ENCODE results near the gene HIC1.

The HIC1 gene

DNA sequence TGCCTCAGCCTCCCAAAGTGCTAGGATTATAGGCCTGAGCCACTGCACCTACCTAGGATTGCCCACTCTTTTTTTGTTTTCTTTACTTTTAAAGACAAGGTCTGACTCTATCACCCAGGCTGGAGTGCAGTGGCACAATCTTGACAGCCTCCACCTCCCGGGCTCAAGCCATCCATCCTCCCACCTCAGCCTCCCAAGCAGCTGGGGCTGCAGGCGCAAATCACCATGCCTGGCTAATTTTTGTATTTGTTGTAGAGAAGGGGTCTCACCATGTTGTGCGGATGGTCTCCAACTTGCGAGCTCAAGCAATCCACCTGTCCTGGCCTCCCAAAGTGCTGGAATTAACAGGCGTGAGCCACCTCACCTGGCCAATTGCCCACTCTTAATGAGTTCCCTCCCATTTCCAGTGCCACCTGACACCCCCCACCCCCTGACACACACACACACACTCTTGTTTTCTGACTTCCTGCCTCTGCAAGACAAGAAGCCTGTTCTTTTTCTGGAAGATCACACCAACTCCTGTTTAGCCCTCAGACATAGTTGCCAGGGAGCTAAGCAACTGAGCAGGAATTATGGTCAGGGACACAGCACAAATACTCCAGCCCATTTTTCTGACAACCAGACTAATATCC is 10.5 kb upstream of the HIC1 start:
- DNase-seq (ENCODE audit: low spot score): no peak

DNA sequence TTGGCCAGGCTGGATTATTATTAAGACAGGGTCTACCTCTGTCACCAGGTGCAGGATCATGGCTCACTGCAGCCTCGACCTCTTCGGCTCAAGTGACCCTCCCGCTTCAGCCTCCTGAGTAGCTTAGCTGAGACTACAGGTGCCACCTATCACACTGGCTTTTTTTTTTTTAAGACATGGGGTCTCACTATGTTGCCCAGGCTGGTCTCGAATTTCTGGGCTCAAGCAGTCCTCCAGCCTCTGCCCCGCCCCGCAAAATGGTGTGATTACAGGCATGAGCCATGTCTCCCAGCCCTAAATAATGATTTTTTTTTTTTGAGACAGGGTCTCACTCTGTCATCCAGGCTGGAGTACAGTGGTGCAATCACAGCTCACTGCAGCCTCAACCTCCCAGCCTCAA is 7.3 kb upstream of the HIC1 start:
- DNase-seq (ENCODE audit: low spot score): no peak

DNA sequence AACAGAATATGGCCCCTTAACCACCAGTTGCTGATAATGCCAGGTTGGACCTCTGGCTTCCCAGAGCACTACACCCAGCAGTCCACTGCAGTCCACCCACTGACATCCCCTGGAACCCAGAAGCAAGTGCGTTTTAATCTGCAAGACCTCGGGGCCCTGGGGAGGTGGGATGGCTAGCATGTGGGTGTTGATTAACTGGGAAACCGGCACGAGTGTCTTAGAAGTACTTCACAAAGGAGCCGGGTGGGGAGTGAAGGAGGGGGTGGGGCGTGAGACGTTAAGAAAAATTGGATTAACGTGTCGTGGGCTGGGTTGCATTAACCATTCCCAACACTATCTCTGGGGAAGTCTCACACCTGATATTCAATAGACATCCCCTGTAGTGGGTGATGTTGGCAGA is 6.1 kb upstream of the HIC1 start:
- DNase-seq (ENCODE audit: low spot score): no peak

DNA sequence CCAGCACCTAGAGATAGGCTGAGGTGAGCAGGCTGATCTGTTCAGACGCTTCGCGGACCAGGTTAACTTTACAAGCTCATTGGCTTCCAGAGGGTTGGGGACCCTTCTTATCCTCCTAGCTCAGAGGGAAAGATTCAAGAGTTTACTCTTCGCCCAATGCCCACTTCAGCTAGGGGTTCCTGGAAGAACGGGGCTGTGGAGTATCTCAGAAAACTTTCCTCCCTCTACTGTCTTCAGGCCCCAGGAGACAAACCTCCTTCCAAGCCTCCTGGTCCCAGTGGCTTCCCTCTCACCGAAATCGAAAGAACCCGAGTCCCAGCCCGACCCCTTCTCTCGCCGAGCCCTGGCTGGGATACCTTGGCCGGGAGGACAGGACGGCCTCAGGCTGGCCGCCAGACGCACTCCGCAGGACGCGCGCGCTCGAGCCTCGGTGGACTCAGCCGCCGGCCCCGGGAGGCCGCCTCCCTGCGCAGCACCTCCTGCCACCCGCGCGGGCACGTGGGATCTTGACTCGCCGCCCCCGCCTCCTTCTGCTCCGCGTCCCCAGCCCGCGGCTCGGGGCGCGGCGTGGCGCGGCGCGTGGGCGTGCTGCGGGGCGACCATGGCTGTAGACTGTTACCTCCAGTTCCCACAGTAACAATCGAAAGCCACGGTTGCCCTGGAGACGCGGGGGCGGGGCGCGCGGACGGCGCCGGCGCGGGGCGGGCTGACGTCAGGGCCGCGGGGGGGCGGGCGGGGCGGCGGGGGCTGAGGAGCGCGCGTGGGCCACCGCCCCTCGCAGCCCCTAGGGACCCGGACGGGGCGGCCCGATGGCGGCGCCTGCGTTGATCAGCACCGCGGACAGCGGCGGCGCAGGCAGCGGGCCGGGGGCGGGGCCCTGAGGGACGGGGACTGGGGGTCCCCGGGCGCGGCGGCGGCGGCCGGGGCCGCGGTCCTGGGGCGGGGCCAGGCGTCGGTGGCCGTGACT is 5.3 kb upstream of the HIC1 start:
- peak; percentile 84 for DNase-seq (ENCODE audit: low spot score)

DNA sequence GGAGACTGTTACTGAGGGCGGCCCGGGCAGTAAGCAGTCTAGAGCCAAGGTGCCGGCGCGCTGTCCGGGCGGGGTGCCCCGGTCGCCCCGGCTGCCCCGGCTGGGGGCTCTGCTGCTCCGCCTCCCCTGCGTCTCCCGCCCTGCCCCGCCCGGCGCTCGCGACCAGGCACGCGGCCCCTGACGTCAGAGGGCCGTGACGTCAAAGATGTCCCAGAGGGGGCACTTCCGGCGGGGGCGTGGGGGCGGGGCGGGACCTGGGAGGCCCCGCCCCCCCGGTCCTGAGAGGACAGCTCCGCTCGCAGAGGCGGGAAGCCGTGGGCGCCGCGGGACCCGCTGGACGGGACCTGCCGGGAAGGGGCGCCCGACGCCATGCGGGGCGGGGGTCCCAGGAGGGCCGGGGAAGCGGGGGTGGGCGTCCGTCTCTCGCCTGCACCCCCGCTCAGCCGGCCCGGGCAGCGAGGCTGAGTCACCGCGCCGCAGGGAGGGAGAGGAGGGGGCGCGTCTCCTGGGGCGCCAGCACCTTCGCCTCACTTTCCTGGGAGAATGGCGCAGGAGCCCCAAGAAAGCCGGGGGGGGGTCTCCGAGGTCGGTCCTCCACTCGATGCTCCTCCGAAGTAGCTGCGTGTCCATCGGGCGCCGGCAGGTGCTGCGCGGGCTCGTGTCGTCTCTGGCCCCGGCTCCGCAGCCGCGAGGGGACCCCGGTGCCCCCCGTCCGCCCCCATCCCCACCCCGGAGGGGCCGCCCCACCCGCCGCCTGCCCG is 4.4 kb upstream of the HIC1 start:
- DNase-seq (ENCODE audit: low spot score): peak; percentile 62

DNA sequence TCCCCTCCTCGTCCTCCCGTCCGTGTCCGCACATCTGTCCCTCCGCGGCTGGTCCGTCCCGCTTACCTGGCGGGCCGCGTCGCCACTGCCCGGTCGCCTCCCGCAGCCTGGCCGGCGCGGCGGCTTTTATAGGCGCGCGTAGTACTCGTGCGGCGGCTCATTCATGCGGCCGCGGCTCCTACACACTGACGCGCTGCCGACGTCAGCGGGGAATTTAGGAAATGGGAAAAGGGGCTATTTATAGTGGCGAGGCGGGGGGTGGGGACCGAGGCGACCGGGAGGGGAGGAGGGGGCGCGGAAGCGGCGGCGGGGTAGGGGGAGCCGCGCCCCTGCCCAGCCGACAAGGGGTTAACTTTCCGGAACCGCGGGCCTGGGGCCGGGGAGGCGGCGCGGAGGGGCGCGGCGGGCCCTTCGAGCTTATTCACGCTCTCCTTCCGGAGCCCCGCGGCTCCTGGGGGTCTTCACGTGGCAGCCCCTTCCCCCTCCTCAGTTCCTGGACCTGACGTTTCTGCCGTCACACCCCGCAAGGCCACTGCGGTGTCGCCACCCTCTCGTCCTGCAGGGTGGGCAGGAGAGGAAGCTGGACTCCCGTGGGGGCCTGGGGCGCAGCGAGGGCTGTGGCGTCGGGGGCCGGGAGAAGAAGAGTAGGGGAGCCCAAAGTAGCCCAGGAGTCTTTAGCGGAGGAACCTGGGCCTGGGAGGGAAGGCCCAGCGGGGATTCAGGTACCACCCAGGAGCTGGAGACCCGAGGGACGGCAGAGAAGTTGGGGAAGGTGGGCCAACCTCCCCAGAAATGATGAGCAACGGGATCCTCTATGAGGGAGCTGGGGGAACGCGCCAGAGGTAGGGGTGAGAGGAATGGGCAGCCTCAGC is 3.6 kb upstream of the HIC1 start:
- no peak for DNase-seq (ENCODE audit: low spot score)

DNA sequence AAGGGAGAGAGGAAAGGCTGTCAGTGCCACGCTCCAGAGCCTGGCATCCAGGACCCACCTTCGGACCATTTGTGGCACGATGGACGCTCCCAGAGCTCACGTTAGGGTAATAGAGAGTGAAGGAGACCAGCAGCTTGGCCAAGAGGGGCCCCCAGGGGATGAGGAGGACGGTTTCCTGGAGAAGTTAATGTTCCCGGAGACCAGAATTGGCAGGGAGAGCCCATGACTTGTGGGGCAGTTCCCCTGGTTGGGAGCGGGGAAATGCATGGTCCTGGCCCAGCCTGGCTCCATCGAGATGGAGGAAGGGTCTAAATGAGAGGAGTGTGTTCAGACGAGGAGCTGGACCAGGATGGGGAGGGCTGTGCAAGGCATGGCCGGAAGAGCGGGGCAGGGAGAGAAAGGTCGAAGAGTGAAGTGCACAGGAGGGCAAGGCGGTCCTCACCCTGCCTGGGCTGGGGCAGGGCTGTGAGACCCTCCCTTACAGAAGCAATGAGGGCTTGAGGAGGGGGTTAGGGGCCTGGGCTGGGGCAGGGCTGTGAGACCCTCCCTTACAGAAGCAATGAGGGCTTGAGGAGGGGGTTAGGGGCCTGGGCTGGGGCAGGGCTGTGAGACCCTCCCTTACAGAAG is 2.9 kb upstream of the HIC1 start:
- DNase-seq (ENCODE audit: low spot score): no peak

DNA sequence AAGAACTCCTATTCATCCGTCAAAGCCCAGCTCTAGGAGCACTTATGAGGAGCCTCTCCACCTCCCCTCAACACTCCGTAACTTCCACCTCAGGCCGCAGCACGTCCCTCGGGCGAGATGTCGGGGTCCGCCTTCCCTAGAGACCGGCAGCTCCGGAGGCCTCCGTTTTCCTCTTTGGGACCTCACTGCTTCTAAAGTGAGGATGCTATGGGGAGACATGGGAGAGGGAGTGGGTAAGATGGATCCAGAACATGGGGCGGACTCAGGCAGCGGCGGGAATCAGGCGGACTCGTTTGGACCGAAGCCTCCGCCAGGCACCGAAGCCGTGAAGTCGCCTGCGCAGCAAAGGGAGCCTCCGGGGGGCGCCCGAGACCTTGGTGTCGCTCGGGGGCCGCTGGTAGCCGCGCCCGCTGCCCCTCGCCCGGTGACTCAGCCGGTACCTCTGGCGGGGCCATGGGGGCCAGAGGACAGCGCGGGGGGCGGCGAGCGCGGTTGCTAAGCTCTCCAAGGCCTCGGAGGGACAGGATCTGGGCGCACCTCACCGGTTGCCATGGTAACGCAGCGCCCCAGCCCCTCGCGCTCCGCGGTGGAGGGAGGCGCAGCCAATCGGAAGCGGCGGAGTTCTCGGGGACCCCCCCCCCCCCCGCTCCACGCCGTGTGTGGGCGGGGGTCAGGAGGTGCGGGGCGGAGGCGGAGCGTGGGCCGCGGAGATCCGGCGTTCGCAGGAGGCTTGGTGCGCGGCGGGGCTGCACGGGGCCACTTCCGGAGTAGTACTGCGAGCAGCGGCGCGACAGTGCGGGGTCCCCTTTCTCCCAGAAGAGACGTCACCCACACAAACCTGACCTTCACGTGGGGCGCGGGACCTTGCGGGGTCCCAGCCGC is 1.3 kb upstream of the HIC1 start:
- peak; percentile 63 for DNase-seq (ENCODE audit: low spot score)

DNA sequence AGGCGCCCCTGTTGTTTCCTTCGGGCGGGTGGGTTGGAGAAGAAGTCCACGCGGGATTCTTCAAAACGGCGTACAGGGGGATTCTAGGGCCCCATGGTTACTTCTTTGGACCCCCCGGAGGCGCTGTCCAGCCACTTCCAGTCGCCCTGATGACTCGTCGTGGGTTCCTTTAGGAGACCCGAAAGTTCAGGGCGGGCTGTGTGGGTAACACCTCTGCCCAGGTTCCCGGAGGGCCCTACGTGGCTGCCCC is 716 bp upstream of the HIC1 start:
- no peak for DNase-seq (ENCODE audit: low spot score)

DNA sequence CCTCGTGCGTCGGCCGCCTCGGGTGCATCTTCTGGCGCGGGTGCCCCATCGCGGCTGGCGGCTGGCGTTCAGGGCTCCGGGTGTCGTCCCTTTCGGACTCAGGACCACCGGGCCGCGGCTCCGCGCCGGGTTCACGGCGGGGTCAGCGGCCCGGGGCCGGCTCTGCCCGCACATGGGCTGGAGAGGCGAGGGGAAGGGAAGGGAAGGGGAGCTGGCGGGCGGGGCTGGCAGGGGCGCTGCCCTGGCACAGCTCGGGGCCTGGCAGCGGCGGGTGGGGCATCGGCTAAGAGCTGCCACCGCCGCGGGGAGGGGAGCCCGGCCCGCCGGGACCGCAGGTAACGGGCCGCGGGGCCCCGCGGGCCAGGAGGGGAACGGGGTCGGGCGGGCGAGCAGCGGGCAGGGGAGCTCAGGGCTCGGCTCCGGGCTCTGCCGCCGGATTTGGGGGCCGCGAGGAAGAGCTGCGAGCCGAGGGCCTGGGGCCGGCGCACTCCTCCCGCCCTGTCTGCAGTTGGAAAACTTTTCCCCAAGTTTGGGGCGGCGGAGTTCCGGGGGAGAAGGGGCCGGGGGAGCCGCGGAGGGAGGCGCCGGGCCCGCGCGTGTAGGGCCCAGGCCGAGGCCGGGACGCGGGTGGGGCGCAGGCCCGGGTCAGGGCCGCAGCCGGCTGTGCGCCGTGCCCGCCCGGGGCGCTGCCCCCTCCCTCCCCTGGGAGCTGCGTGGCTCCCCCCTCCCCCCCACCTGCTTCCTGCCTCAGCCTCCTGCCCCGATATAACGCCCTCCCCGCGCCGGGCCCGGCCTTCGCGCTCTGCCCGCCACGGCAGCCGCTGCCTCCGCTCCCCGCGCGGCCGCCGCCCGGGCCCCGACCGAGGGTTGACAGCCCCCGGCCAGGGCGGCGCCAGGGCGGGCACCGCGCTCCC is 646 bp downstream of the HIC1 start:
- peak; percentile 26 for DNase-seq (ENCODE audit: low spot score)

DNA sequence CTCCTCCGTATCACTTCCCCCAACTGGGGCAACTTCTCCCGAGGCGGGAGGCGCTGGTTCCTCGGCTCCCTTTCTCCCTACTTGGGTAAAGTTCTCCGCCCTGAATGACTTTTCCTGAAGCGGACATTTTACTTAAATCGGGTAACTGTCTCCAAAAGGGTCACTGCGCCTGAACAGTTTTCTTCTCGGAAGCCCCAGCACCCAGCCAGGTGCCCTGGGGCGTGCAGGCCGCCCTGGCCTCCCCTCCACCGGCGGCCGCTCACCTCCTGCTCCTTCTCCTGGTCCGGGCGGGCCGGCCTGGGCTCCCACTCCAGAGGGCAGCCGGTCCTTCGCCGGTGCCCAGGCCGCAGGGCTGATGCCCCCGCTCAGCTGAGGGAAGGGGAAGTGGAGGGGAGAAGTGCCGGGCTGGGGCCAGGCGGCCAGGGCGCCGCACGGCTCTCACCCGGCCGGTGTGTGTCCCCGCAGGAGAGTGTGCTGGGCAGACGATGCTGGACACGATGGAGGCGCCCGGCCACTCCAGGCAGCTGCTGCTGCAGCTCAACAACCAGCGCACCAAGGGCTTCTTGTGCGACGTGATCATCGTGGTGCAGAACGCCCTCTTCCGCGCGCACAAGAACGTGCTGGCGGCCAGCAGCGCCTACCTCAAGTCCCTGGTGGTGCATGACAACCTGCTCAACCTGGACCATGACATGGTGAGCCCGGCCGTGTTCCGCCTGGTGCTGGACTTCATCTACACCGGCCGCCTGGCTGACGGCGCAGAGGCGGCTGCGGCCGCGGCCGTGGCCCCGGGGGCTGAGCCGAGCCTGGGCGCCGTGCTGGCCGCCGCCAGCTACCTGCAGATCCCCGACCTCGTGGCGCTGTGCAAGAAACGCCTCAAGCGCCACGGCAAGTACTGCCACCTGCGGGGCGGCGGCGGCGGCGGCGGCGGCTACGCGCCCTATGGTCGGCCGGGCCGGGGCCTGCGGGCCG is 1.6 kb downstream of the HIC1 start:
- no peak for DNase-seq (ENCODE audit: low spot score)

DNA sequence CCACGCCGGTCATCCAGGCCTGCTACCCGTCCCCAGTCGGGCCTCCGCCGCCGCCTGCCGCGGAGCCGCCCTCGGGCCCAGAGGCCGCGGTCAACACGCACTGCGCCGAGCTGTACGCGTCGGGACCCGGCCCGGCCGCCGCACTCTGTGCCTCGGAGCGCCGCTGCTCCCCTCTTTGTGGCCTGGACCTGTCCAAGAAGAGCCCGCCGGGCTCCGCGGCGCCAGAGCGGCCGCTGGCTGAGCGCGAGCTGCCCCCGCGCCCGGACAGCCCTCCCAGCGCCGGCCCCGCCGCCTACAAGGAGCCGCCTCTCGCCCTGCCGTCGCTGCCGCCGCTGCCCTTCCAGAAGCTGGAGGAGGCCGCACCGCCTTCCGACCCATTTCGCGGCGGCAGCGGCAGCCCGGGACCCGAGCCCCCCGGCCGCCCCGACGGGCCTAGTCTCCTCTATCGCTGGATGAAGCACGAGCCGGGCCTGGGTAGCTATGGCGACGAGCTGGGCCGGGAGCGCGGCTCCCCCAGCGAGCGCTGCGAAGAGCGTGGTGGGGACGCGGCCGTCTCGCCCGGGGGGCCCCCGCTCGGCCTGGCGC is 2.4 kb downstream of the HIC1 start:
- DNase-seq (ENCODE audit: low spot score): no peak

DNA sequence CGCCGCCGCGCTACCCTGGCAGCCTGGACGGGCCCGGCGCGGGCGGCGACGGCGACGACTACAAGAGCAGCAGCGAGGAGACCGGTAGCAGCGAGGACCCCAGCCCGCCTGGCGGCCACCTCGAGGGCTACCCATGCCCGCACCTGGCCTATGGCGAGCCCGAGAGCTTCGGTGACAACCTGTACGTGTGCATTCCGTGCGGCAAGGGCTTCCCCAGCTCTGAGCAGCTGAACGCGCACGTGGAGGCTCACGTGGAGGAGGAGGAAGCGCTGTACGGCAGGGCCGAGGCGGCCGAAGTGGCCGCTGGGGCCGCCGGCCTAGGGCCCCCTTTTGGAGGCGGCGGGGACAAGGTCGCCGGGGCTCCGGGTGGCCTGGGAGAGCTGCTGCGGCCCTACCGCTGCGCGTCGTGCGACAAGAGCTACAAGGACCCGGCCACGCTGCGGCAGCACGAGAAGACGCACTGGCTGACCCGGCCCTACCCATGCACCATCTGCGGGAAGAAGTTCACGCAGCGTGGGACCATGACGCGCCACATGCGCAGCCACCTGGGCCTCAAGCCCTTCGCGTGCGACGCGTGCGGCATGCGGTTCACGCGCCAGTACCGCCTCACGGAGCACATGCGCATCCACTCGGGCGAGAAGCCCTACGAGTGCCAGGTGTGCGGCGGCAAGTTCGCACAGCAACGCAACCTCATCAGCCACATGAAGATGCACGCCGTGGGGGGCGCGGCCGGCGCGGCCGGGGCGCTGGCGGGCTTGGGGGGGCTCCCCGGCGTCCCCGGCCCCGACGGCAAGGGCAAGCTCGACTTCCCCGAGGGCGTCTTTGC is 3.1 kb downstream of the HIC1 start:
- DNase-seq (ENCODE audit: low spot score): no peak

DNA sequence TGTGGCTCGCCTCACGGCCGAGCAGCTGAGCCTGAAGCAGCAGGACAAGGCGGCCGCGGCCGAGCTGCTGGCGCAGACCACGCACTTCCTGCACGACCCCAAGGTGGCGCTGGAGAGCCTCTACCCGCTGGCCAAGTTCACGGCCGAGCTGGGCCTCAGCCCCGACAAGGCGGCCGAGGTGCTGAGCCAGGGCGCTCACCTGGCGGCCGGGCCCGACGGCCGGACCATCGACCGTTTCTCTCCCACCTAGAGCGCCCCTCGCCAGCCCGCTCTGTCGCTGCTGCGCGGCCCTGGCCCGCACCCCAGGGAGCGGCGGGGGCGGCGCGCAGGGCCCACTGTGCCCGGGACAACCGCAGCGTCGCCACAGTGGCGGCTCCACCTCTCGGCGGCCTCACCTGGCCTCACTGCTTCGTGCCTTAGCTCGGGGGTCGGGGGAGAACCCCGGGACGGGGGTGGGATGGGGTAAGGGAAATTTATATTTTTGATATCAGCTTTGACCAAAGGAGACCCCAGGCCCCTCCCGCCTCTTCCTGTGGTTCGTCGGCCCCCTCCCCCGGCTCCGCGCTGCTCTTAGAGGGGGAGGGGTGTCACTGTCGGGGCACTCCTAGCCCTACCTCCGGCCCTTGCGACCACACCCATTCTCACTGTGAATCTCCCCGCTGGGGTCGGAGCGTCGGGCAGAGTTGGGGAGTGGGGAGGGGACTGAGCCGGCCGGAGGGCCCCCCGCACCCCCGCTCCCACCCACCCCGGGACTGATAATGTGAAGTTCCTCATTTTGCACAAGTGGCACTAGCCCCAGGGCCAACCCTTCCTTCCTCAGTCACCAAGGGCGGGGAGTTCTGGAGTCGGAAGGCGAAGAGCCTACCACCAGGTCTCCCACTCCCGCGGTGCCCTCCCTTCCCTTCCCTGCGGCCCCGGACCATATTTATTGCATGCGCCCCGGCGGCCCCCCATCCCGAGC is 4.0 kb downstream of the HIC1 start:
- peak; percentile 57 for DNase-seq (ENCODE audit: low spot score)

DNA sequence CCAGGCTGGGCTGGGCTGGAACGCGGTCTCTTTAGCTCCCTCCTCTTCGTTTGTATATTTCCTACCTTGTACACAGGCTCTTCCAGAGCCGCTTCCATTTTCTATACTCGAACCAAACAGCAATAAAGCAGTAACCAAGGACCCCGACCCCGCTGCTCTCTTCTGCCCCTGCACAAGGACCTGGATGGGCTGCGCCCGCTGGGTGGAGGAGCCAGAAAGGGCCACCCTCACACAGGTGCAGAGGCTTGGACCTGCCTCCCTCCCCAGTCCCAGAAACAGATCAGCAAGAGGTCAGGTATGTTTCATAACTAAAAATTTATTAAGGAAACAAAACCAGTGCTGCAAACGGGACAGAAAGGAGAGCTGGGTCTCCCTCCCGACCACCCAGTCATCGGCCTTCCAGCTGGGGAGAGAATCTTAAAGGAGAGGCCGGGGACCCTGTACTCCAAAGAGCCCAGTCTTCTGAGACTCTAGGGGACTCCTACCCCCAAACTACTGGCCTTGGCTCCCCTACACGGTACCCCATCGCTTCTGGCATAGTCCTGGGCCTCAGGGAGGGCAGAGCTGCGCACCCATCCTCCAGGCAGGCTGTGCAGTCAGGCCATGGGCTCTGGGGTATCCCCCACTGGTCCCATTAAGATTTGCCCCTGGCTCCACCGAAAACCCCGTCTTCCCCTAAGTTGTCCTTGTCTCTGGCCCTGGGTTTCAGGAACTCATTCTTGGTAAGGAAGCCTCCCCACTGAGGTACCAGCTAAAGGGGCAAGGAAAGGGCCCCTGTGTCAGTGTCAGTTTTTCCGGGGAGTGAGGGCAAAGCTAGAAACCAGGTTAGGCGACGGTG is 4.9 kb downstream of the HIC1 start:
- no peak for DNase-seq (ENCODE audit: low spot score)

Data from kidney tubule cell (primary cell).